Keratinocyte (primary cell): ENCODE results near the gene TESK1. TPM values are rescaled to one million over a fixed set of nuclear protein-coding genes. Genes with fewer than 3 reads are reported as not detected.

Experiments used
- DNase-seq: peaks from one replicate; pipeline ENCODE4 v3.0.0-alpha.2; 2011; ENCODE audit warnings: low read depth, missing footprints, low spot score
- FAIRE-seq: peaks from 2 replicates; lab custom pipeline; 2011; peaks lifted over from hg19 to GRCh38; lab: Jason Lieb, UNC
- H2AFZ ChIP-seq: 2 replicates; pipeline ENCODE4 v1.6.0; 2012; ENCODE audit warnings: low read length, control low read depth, inconsistent platforms; ENCODE audit not compliant: control insufficient read depth
- H3K27ac ChIP-seq: 2 replicates; pipeline ENCODE4 v1.5.1; 2011; ENCODE audit warnings: low read length; ENCODE audit not compliant: control insufficient read depth, insufficient read depth
- H3K27me3 ChIP-seq: 3 replicates; pipeline ENCODE4 v1.6.0; 2011; ENCODE audit warnings: low read length; ENCODE audit not compliant: control insufficient read depth, insufficient read depth; ENCODE audit errors: extremely low read depth
- H3K36me3 ChIP-seq, 2 experiments: 2 replicates in 1 of 2; 3 replicates in 1 of 2; pipeline ENCODE4 v1.5.1; 2011; ENCODE audit warnings: low read length in 2 of 2, mild to moderate bottlenecking in 1 of 2; ENCODE audit not compliant: control insufficient read depth in 2 of 2, insufficient read depth in 2 of 2; ENCODE audit errors: extremely low read depth in 1 of 2
- H3K4me1 ChIP-seq: 3 replicates; pipeline ENCODE4 v1.5.1; 2011; ENCODE audit warnings: low read length; ENCODE audit not compliant: control insufficient read depth, insufficient read depth; ENCODE audit errors: extremely low read depth
- H3K4me2 ChIP-seq: 3 replicates; pipeline ENCODE4 v1.6.0; 2011; ENCODE audit warnings: low read depth, low read length; ENCODE audit not compliant: control insufficient read depth, insufficient read depth; ENCODE audit errors: extremely low read depth
- H3K4me3 ChIP-seq, 3 experiments: fragments of 200-600 bp in 1 of 3; sonication (generic) in 1 of 3; 2 replicates in 2 of 3; 3 replicates in 1 of 3; pipeline ENCODE4 v1.5.1; 2011 to 2016; ENCODE audit warnings: low read length in 3 of 3, mild to moderate bottlenecking in 3 of 3, control low read depth in 2 of 3, inconsistent platforms in 1 of 3, low read depth in 1 of 3, mixed read lengths in 1 of 3, mixed run types in 1 of 3, moderate library complexity in 1 of 3; ENCODE audit not compliant: control insufficient read depth in 2 of 3, insufficient read depth in 2 of 3; ENCODE audit errors: extremely low read depth in 1 of 3
- H3K79me2 ChIP-seq: 2 replicates; pipeline ENCODE4 v1.6.0; 2012; ENCODE audit warnings: low read length; ENCODE audit not compliant: control insufficient read depth, insufficient read depth
- H3K9ac ChIP-seq: 3 replicates; pipeline ENCODE4 v1.6.0; 2011; ENCODE audit warnings: low read length; ENCODE audit not compliant: control insufficient read depth, insufficient read depth; ENCODE audit errors: extremely low read depth
- H3K9me1 ChIP-seq: 3 replicates; pipeline ENCODE4 v1.6.0; 2011; ENCODE audit warnings: low read length; ENCODE audit not compliant: control insufficient read depth, insufficient read depth; ENCODE audit errors: extremely low read depth
- H3K9me3 ChIP-seq: 2 replicates; pipeline ENCODE4 v1.5.1; 2012; ENCODE audit warnings: low read depth, low read length; ENCODE audit not compliant: control insufficient read depth
- H4K20me1 ChIP-seq: 3 replicates; pipeline ENCODE4 v1.6.0; 2011; ENCODE audit warnings: low read length; ENCODE audit not compliant: control insufficient read depth, insufficient read depth; ENCODE audit errors: extremely low read depth
- CTCF ChIP-seq, 3 experiments: IDR thresholded peaks in 1 of 3; conservative IDR thresholded peaks in 1 of 3; optimal IDR thresholded peaks in 1 of 3; 2 replicates in 2 of 3; 3 replicates in 1 of 3; pipeline versions ENCODE3 to v1.5.1; 2011; ENCODE audit warnings: low read length in 3 of 3, mild to moderate bottlenecking in 3 of 3, moderate library complexity in 2 of 3, control low read depth in 1 of 3, inconsistent platforms in 1 of 3; ENCODE audit not compliant: insufficient read depth in 2 of 3; ENCODE audit errors: extremely low read depth in 1 of 3
- EZH2 ChIP-seq: IDR thresholded peaks from one replicate; pipeline ENCODE4 v1.6.1; 2012; ENCODE audit warnings: inconsistent platforms, mild to moderate bottlenecking, low read length, moderate library complexity
- dilution Hi-C: fragments of 300-500 bp; cut with MboI; formaldehyde crosslinking; loops from one replicate; pipeline ENCODE4 v1.7.0; 2020; ENCODE audit warnings: low sequenced_read_pairs; ENCODE audit not compliant: extremely low pct_ligation_motif_present
- polyA plus RNA-seq, 5 experiments: library from polyadenylated mRNA; depleted of rRNA in 3 of 5; stranded (reverse) in 3 of 5; stranded (forward) in 1 of 5; unstranded in 1 of 5; fragments of >200 nt; gene quantifications; 1 replicate in 1 of 5; 2 replicates in 3 of 5; 3 replicates in 1 of 5; pipeline versions ENCODE4 v1.2.1 to v1.2.3, GENCODE V29; 2011 to 2012; ENCODE audit warnings: missing spikeins in 2 of 5, low read depth in 1 of 5, low replicate concordance in 1 of 5

TESK1 gene
- polyA plus RNA-seq, 1 donor (not counting 4 experiments of a cell fraction or from before 2014, with no cell fraction given), result 11.2 TPM

GRCh38 chr9:35652829-35653209 lies 47.8 kb downstream of the TESK1 start:
- Histone ChIP-seq H2AFZ (no peak overlapping the region), H3K4me2 (no peak overlapping the region), H3K9me3 (no peaks in the 10 kb centered on the region), H3K4me3 (no peak overlapping the region), H3K9me1 (no peaks in the 10 kb centered on the region), H3K27ac (no peak overlapping the region), H3K36me3 (no peaks in the 10 kb centered on the region), H3K4me1 (peaks cover 10% of the 10 kb centered on the region), H3K27me3 (peaks cover 3% of the 10 kb centered on the region), H3K79me2 (no peaks in the 10 kb centered on the region), H4K20me1 (no peaks in the 10 kb centered on the region), H3K9ac (no peak overlapping the region)
- FAIRE-seq (no peak), DNase-seq (no peak)
- TF ChIP-seq EZH2 (no peak), CTCF (optimal IDR thresholded peaks at IDR 0.05 in 1 of 3, IDR thresholded peaks at IDR 0.05 in 1 of 3, conservative IDR thresholded peaks at IDR 0.05 in 1 of 3; ENCODE audit: extremely low read depth in 1 of 3, insufficient read depth in 2 of 3, low read length in 3 of 3) (no peak)
- dilution Hi-C loops, result no loop called here

- dilution Hi-C loops, result no loop called here
- Histone ChIP-seq H3K4me1 (peaks cover 10% of the 10 kb centered on the region), H3K27ac (no peak overlapping the region), H3K9me1 (no peaks in the 10 kb centered on the region), H3K4me3 (no peak overlapping the region), H3K27me3 (peaks cover 3% of the 10 kb centered on the region), H3K36me3 (no peaks in the 10 kb centered on the region), H4K20me1 (no peaks in the 10 kb centered on the region), H3K4me2 (no peak overlapping the region), H3K9me3 (no peaks in the 10 kb centered on the region), H3K9ac (no peak overlapping the region), H2AFZ (no peak overlapping the region), H3K79me2 (no peaks in the 10 kb centered on the region)
- TF ChIP-seq EZH2 (no peak), CTCF (optimal IDR thresholded peaks at IDR 0.05 in 1 of 3, IDR thresholded peaks at IDR 0.05 in 1 of 3, conservative IDR thresholded peaks at IDR 0.05 in 1 of 3; ENCODE audit: extremely low read depth in 1 of 3, insufficient read depth in 2 of 3, low read length in 3 of 3) (no peak)
- FAIRE-seq (no peak), DNase-seq (no peak)
Measured at GRCh38 chr9:35653611-35654010, 48.5 kb downstream of the TESK1 start.
